HEK293T (cell line): Measurements from ENCODE around the gene B3GNT5.

Experiments
- ARNT ChIP-seq: fragments of 450-650 bp; IDR thresholded peaks from 2 replicates; pipeline ENCODE4 v1.6.1; 2017; ENCODE audit warnings: mild to moderate bottlenecking
- BHLHE40 ChIP-seq: fragments of 450-650 bp; IDR thresholded peaks from 2 replicates; pipeline ENCODE4 v1.6.1; 2016; ENCODE audit warnings: mild to moderate bottlenecking, moderate library complexity, borderline replicate concordance
- FOXA1 ChIP-seq: fragments of 450-650 bp; IDR thresholded peaks from 2 replicates; pipeline ENCODE4 v1.6.1; 2016; ENCODE audit warnings: mild to moderate bottlenecking
- FOXK2 ChIP-seq: fragments of 450-650 bp; IDR thresholded peaks from 2 replicates; pipeline ENCODE4 v1.6.1; 2016; ENCODE audit warnings: mild to moderate bottlenecking
- FOXM1 ChIP-seq: fragments of 450-650 bp; IDR thresholded peaks from 2 replicates; pipeline ENCODE4 v1.6.1; 2017; ENCODE audit warnings: mild to moderate bottlenecking, borderline replicate concordance
- HDGF ChIP-seq: fragments of 450-650 bp; IDR thresholded peaks from 2 replicates; pipeline ENCODE4 v1.6.1; 2017; ENCODE audit warnings: antibody characterized with exemption, borderline replicate concordance
- L3MBTL2 ChIP-seq: fragments of 450-650 bp; conservative IDR thresholded peaks from 2 replicates; pipeline ENCODE4 v1.6.1; 2016; ENCODE audit warnings: mild to moderate bottlenecking
- NFRKB ChIP-seq: fragments of 450-650 bp; IDR thresholded peaks from 2 replicates; pipeline ENCODE4 v1.6.1; 2016; ENCODE audit warnings: mild to moderate bottlenecking, moderate library complexity
- PKNOX1 ChIP-seq: fragments of 450-650 bp; IDR thresholded peaks from 2 replicates; pipeline ENCODE4 v1.6.1; 2016
- SP1 ChIP-seq: fragments of 450-650 bp; IDR thresholded peaks from 2 replicates; pipeline ENCODE4 v1.6.1; 2017
- SUZ12 ChIP-seq: fragments of 450-650 bp; IDR thresholded peaks from 2 replicates; pipeline ENCODE4 v1.6.1; 2016; ENCODE audit warnings: mild to moderate bottlenecking
- TARDBP ChIP-seq: fragments of 450-650 bp; IDR thresholded peaks from 2 replicates; pipeline ENCODE4 v1.6.1; 2016
- ZNF384 ChIP-seq: fragments of 450-650 bp; IDR thresholded peaks from 2 replicates; pipeline ENCODE4 v1.6.1; 2016

DNA sequence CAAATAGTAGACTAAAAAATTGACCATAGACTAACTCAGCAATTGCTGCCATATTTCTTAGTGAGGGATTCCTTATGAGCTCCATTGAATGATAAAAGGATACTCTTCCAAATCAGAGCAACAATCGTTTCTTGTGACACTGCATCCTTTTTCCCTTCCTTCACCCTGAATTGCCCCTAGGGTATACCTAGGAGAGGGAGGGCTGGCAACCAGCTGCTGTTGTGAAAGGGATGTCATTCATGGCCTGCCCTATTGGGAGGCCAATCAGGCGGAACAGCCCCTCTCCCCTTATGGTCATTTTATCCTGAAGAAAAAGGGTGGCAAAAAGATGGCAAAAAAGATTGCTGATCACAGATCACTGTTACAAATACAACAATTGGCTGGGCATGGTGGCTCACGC lies 26.3 kb downstream of the B3GNT5 start:
- TF ChIP-seq TARDBP (no peak), PKNOX1 (no peak), BHLHE40 (no peak), SP1 (no peak), L3MBTL2 (no peak), FOXA1 (no peak), ARNT (no peak), NFRKB (no peak), HDGF (no peak), FOXM1 (no peak), FOXK2 (no peak), SUZ12 (no peak), ZNF384 (no peak)
